GM23338 (cell line): Measurements from ENCODE around the gene SOX9.

Experiments used
- CREB1 ChIP-seq: fragments of 250-450 bp; sonication (Bioruptor Pico); IDR thresholded peaks from 2 replicates; pipeline ENCODE4 v1.5.0; 2020; ENCODE audit warnings: low read depth, mild to moderate bottlenecking, moderate library complexity
- CTCF ChIP-seq, 2 experiments: fragments of 200-600 bp in 1 of 2; sonication (generic) in 1 of 2; conservative IDR thresholded peaks; 2 replicates each; pipeline versions ENCODE4 v1.5.1 to v1.6.1; 2016 to 2017; ENCODE audit warnings: antibody characterized with exemption in 2 of 2, low read depth in 2 of 2, mild to moderate bottlenecking in 2 of 2, moderate library complexity in 1 of 2
- ETS1 ChIP-seq: IDR thresholded peaks from 2 replicates; pipeline ENCODE4 v1.6.1; 2016; ENCODE audit warnings: antibody characterized with exemption
- EZH2 ChIP-seq: fragments of 200-600 bp; sonication (generic); IDR thresholded peaks from one replicate; pipeline ENCODE4 v1.8.0; 2017; ENCODE audit warnings: antibody characterized with exemption, mild to moderate bottlenecking, low read depth; ENCODE audit not compliant: unreplicated experiment
- EZH2phosphoT487 ChIP-seq: fragments of 200-600 bp; sonication (generic); IDR thresholded peaks from one replicate; pipeline ENCODE4 v1.8.1; 2018; ENCODE audit warnings: antibody characterized with exemption; ENCODE audit not compliant: unreplicated experiment
- JUNB ChIP-seq: IDR thresholded peaks from one replicate; pipeline ENCODE4 v1.6.1; 2016; ENCODE audit warnings: antibody characterized with exemption; ENCODE audit not compliant: unreplicated experiment
- POLR2AphosphoS5 ChIP-seq: IDR thresholded peaks from 2 replicates; pipeline ENCODE4 v1.6.1; 2016; ENCODE audit warnings: antibody characterized with exemption, low read depth
- STAT1 ChIP-seq: IDR thresholded peaks from one replicate; pipeline ENCODE4 v1.6.1; 2016; ENCODE audit warnings: antibody characterized with exemption; ENCODE audit not compliant: unreplicated experiment
- ZNF331 ChIP-seq: fragments of 250-450 bp; sonication (Bioruptor Pico); IDR thresholded peaks from 2 replicates; pipeline ENCODE4 v1.5.0; 2020; ENCODE audit warnings: low read depth, mild to moderate bottlenecking, moderate library complexity
- ZNF462 ChIP-seq: fragments of 250-450 bp; sonication (Bioruptor Pico); IDR thresholded peaks from 2 replicates; pipeline ENCODE4 v1.5.0; 2020; ENCODE audit warnings: mild to moderate bottlenecking, moderate library complexity
- TF ChIP-seq, protein P1 (sequence below): IDR thresholded peaks from one replicate; pipeline ENCODE4 v1.6.1; 2018; ENCODE audit warnings: antibody characterized with exemption; ENCODE audit not compliant: unreplicated experiment

GRCh38 chr17:72119077-72119872, 1.5 kb upstream of the SOX9 start:
- TF ChIP-seq EZH2 = no peak
- TF ChIP-seq CTCF (conservative IDR thresholded peaks at IDR 0.05; ENCODE audit: low read depth in 2 of 2) = no peak
- TF ChIP-seq CREB1 (CRISPR knock-in tag) = no peak
- no peak for TF ChIP-seq POLR2AphosphoS5
- no peak for TF ChIP-seq ZNF331 (CRISPR knock-in tag)
- no peak for TF ChIP-seq STAT1
- TF ChIP-seq EZH2phosphoT487 = no peak
- no peak for TF ChIP-seq JUNB
- TF ChIP-seq ETS1 = no peak
- TF ChIP-seq, protein P1, sequence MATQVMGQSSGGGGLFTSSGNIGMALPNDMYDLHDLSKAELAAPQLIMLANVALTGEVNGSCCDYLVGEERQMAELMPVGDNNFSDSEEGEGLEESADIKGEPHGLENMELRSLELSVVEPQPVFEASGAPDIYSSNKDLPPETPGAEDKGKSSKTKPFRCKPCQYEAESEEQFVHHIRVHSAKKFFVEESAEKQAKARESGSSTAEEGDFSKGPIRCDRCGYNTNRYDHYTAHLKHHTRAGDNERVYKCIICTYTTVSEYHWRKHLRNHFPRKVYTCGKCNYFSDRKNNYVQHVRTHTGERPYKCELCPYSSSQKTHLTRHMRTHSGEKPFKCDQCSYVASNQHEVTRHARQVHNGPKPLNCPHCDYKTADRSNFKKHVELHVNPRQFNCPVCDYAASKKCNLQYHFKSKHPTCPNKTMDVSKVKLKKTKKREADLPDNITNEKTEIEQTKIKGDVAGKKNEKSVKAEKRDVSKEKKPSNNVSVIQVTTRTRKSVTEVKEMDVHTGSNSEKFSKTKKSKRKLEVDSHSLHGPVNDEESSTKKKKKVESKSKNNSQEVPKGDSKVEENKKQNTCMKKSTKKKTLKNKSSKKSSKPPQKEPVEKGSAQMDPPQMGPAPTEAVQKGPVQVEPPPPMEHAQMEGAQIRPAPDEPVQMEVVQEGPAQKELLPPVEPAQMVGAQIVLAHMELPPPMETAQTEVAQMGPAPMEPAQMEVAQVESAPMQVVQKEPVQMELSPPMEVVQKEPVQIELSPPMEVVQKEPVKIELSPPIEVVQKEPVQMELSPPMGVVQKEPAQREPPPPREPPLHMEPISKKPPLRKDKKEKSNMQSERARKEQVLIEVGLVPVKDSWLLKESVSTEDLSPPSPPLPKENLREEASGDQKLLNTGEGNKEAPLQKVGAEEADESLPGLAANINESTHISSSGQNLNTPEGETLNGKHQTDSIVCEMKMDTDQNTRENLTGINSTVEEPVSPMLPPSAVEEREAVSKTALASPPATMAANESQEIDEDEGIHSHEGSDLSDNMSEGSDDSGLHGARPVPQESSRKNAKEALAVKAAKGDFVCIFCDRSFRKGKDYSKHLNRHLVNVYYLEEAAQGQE = no peak
- no peak for TF ChIP-seq ZNF462 (CRISPR knock-in tag)
